GM23338 (cell line): Measurements from ENCODE around the gene CLK3. TPM values are rescaled to one million over a fixed set of nuclear protein-coding genes. Genes with fewer than 3 reads are reported as not detected.

Source experiments
- ATAC-seq: fragments of 200-7000 bp; cut with Tn5 transposase; 3 replicates; pipeline ENCODE4 v1.9.1; 2020
- DNase-seq: peaks from one replicate; pipeline ENCODE4 v3.0.0-alpha.2; 2015; ENCODE audit warnings: low spot score
- H2AFZ ChIP-seq: fragments of 200-600 bp; sonication (generic); 2 replicates; pipeline ENCODE4 v1.8.0; 2016; ENCODE audit warnings: antibody characterized with exemption, mild to moderate bottlenecking, moderate library complexity
- H3F3A ChIP-seq: fragments of 200-600 bp; sonication (generic); replicated peaks from 2 replicates; pipeline ENCODE4 v1.8.0; 2017; ENCODE audit warnings: antibody characterized with exemption, mixed run types, low read depth
- H3K27ac ChIP-seq: fragments of 200-600 bp; sonication (generic); 2 replicates; pipeline ENCODE4 v1.6.1; 2016; ENCODE audit warnings: low read depth
- H3K27me3 ChIP-seq: fragments of 200-600 bp; sonication (generic); 2 replicates; pipeline ENCODE4 v1.8.0; 2016; ENCODE audit warnings: mild to moderate bottlenecking, mixed run types, moderate library complexity; ENCODE audit not compliant: insufficient read depth
- H3K36me3 ChIP-seq: fragments of 200-600 bp; sonication (generic); 2 replicates; pipeline ENCODE4 v1.8.0; 2016; ENCODE audit warnings: mild to moderate bottlenecking; ENCODE audit not compliant: insufficient read depth
- H3K4me1 ChIP-seq: fragments of 200-600 bp; sonication (generic); 2 replicates; pipeline ENCODE4 v1.8.0; 2016; ENCODE audit warnings: mild to moderate bottlenecking, moderate library complexity; ENCODE audit not compliant: insufficient read depth
- H3K4me2 ChIP-seq: fragments of 200-600 bp; sonication (generic); 2 replicates; pipeline ENCODE4 v1.7.1; 2017; ENCODE audit warnings: mixed run types
- H3K4me3 ChIP-seq: fragments of 200-600 bp; sonication (generic); 2 replicates; pipeline ENCODE4 v1.6.1; 2016; ENCODE audit warnings: mixed run types
- H3K79me2 ChIP-seq: fragments of 200-600 bp; sonication (generic); replicated peaks from 2 replicates; pipeline ENCODE4 v1.8.0; 2017; ENCODE audit warnings: mild to moderate bottlenecking; ENCODE audit not compliant: insufficient read depth
- H3K9me2 ChIP-seq: fragments of 200-600 bp; sonication (generic); 2 replicates; pipeline ENCODE4 v1.8.0; 2017; ENCODE audit not compliant: insufficient read depth
- H4K20me1 ChIP-seq: fragments of 200-600 bp; sonication (generic); replicated peaks from 2 replicates; pipeline ENCODE4 v1.8.0; 2017; ENCODE audit warnings: mild to moderate bottlenecking; ENCODE audit not compliant: insufficient read depth
- H3K27ac Mint-ChIP-seq: 2 replicates; pipeline ENCODE4 v1.8.0; 2020; ENCODE audit warnings: inconsistent platforms, mild to moderate bottlenecking, moderate library complexity, mixed read lengths
- H3K27me3 Mint-ChIP-seq: 3 replicates; pipeline ENCODE4 v1.8.0; 2022; ENCODE audit warnings: low read depth, mild to moderate bottlenecking, moderate library complexity, mixed read lengths, inconsistent platforms; ENCODE audit not compliant: insufficient read depth, poor library complexity
- H3K36me3 Mint-ChIP-seq: 3 replicates; pipeline ENCODE4 v1.8.0; 2021; ENCODE audit warnings: low read depth, mild to moderate bottlenecking, inconsistent platforms, moderate library complexity, mixed read lengths
- H3K4me1 Mint-ChIP-seq: 3 replicates; pipeline ENCODE4 v1.8.0; 2020; ENCODE audit warnings: mild to moderate bottlenecking, inconsistent platforms, mixed read lengths
- H3K4me3 Mint-ChIP-seq: 3 replicates; pipeline ENCODE4 v1.8.0; 2021; ENCODE audit warnings: moderate library complexity, mild to moderate bottlenecking, inconsistent platforms, mixed read lengths
- H3K9me3 Mint-ChIP-seq: 3 replicates; pipeline ENCODE4 v1.8.0; 2020; ENCODE audit warnings: moderate library complexity, mild to moderate bottlenecking, inconsistent platforms, mixed read lengths
- CREB1 ChIP-seq: fragments of 250-450 bp; sonication (Bioruptor Pico); IDR thresholded peaks from 2 replicates; pipeline ENCODE4 v1.5.0; 2020; ENCODE audit warnings: low read depth, mild to moderate bottlenecking, moderate library complexity
- CTCF ChIP-seq, 2 experiments: fragments of 200-600 bp in 1 of 2; sonication (generic) in 1 of 2; conservative IDR thresholded peaks; 2 replicates each; pipeline versions ENCODE4 v1.5.1 to v1.6.1; 2016 to 2017; ENCODE audit warnings: antibody characterized with exemption in 2 of 2, low read depth in 2 of 2, mild to moderate bottlenecking in 2 of 2, moderate library complexity in 1 of 2
- ETS1 ChIP-seq: IDR thresholded peaks from 2 replicates; pipeline ENCODE4 v1.6.1; 2016; ENCODE audit warnings: antibody characterized with exemption
- EZH2 ChIP-seq: fragments of 200-600 bp; sonication (generic); IDR thresholded peaks from one replicate; pipeline ENCODE4 v1.8.0; 2017; ENCODE audit warnings: antibody characterized with exemption, mild to moderate bottlenecking, low read depth; ENCODE audit not compliant: unreplicated experiment
- EZH2phosphoT487 ChIP-seq: fragments of 200-600 bp; sonication (generic); IDR thresholded peaks from one replicate; pipeline ENCODE4 v1.8.1; 2018; ENCODE audit warnings: antibody characterized with exemption; ENCODE audit not compliant: unreplicated experiment
- JUNB ChIP-seq: IDR thresholded peaks from one replicate; pipeline ENCODE4 v1.6.1; 2016; ENCODE audit warnings: antibody characterized with exemption; ENCODE audit not compliant: unreplicated experiment
- NANOG ChIP-seq: IDR thresholded peaks from 2 replicates; pipeline ENCODE4 v1.6.1; 2016; ENCODE audit warnings: antibody characterized with exemption, borderline replicate concordance
- POLR2AphosphoS5 ChIP-seq: IDR thresholded peaks from 2 replicates; pipeline ENCODE4 v1.6.1; 2016; ENCODE audit warnings: antibody characterized with exemption, low read depth
- REST ChIP-seq: IDR thresholded peaks from one replicate; pipeline ENCODE4 v1.6.1; 2018; ENCODE audit warnings: antibody characterized with exemption; ENCODE audit not compliant: unreplicated experiment
- ZNF114 ChIP-seq: fragments of 250-450 bp; sonication (Bioruptor Pico); IDR thresholded peaks from 2 replicates; pipeline ENCODE4 v1.5.0; 2020; ENCODE audit warnings: mild to moderate bottlenecking, moderate library complexity
- ZNF331 ChIP-seq: fragments of 250-450 bp; sonication (Bioruptor Pico); IDR thresholded peaks from 2 replicates; pipeline ENCODE4 v1.5.0; 2020; ENCODE audit warnings: low read depth, mild to moderate bottlenecking, moderate library complexity
- ZNF462 ChIP-seq: fragments of 250-450 bp; sonication (Bioruptor Pico); IDR thresholded peaks from 2 replicates; pipeline ENCODE4 v1.5.0; 2020; ENCODE audit warnings: mild to moderate bottlenecking, moderate library complexity
- polyA plus RNA-seq: library from polyadenylated mRNA; unstranded; fragments of >200 nt; fragmentation: Nextera tagmentation; extraction: Ambion mirVana; gene quantifications from 2 replicates; pipeline ENCODE4 v1.2.1, GENCODE V29; 2016
- total RNA-seq: library from RNA; depleted of rRNA; stranded (reverse); fragments of >200 nt; shearing (Covaris generic); gene quantifications from 2 replicates; pipeline ENCODE4 v1.2.3, GENCODE V29; 2014

Gene CLK3
- total and polyA plus RNA-seq, 2 experiments from 2014 or later, result 40.7 to 67.7 TPM

GRCh38 chr15:74632601-74633000, 17.0 kb downstream of the CLK3 start:
- Histone ChIP-seq H3F3A (0 out of 2 replicates have a peak, but pooled peaks cover 7% of the 10 kb centered on the region), H4K20me1 (peaks cover 8% of the 10 kb centered on the region), H3K36me3 (peaks cover 19% of the 10 kb centered on the region; the same call in 1 of the 2 replicates), H2AFZ (no peak overlapping the region), H3K4me2 (no peak overlapping the region), H3K27ac (no peak overlapping the region), H3K4me3 (no peak overlapping the region), H3K4me1 (no peaks in the 10 kb centered on the region), H3K27me3 (no peaks in the 10 kb centered on the region), H3K9me2 (no peaks in the 10 kb centered on the region), H3K79me2 (0 out of 2 replicates have a peak, but pooled peaks cover 5% of the 10 kb centered on the region)
- no peak for ATAC-seq
- Mint-ChIP-seq H3K27me3 (peaks cover 12% of the 10 kb centered on the region), H3K27ac (no peak overlapping the region), H3K4me1 (no peaks in the 10 kb centered on the region), H3K9me3 (no peaks in the 10 kb centered on the region), H3K4me3 (no peak overlapping the region), H3K36me3 (peaks cover 37% of the 10 kb centered on the region)
- TF ChIP-seq EZH2, result no peak
- TF ChIP-seq EZH2phosphoT487, result no peak
- no peak for TF ChIP-seq ZNF462
- no peak for TF ChIP-seq POLR2AphosphoS5
- TF ChIP-seq CREB1, result no peak
- TF ChIP-seq ETS1, result no peak
- TF ChIP-seq NANOG, result no peak
- no peak for TF ChIP-seq JUNB
- no peak for TF ChIP-seq REST
- TF ChIP-seq CTCF (conservative IDR thresholded peaks at IDR 0.05; ENCODE audit: low read depth in 2 of 2), result no peak
- TF ChIP-seq ZNF331 (CRISPR knock-in tag), result no peak
- no peak for TF ChIP-seq ZNF114 (CRISPR knock-in tag)
- DNase-seq, result no peak
